WTC11 (cell line): ENCODE data around the gene RNF169. TPM values are rescaled to one million over a fixed set of nuclear protein-coding genes. Genes with fewer than 3 reads are reported as not detected.

Experiments
- ATAC-seq: fragments of 200-7000 bp; cut with Tn5 transposase; 2 replicates; pipeline ENCODE4 v1.10.0; 2021; ENCODE audit warnings: mild to moderate bottlenecking, moderate library complexity
- CTCF ChIA-PET: fragments of 300-600 bp; sonication (Branson Sonifier 250); formaldehyde crosslinking; loops from one replicate; lab custom pipeline; 2021; ENCODE audit warnings: antibody characterized with exemption; lab: Charles Lee
- POLR2A ChIA-PET: fragments of 350-600 bp; sonication (Branson Sonifier 250); formaldehyde crosslinking; loops from one replicate; lab custom pipeline; 2021; ENCODE audit warnings: antibody characterized with exemption; lab: Charles Lee
- DNase-seq: peaks from one replicate; pipeline ENCODE4 v3.0.0; 2021; ENCODE audit warnings: low spot score
- H3K27ac Mint-ChIP-seq: 2 replicates; pipeline ENCODE4 v1.8.0; 2021; ENCODE audit warnings: mixed read lengths
- H3K27me3 Mint-ChIP-seq: 2 replicates; pipeline ENCODE4 v1.8.0; 2021; ENCODE audit warnings: low read depth, mild to moderate bottlenecking, moderate library complexity, mixed read lengths
- H3K36me3 Mint-ChIP-seq: 2 replicates; pipeline ENCODE4 v1.8.0; 2021; ENCODE audit warnings: mixed read lengths
- H3K4me1 Mint-ChIP-seq: 2 replicates; pipeline ENCODE4 v1.8.0; 2022; ENCODE audit warnings: mixed read lengths
- H3K4me3 Mint-ChIP-seq: 2 replicates; pipeline ENCODE4 v1.8.0; 2021; ENCODE audit warnings: mild to moderate bottlenecking, moderate library complexity, mixed read lengths
- H3K9me3 Mint-ChIP-seq: 2 replicates; pipeline ENCODE4 v1.8.0; 2021; ENCODE audit warnings: mixed read lengths
- ARID4B ChIP-seq: sonication (generic); formaldehyde crosslinking; IDR thresholded peaks from 2 replicates; pipeline ENCODE4 v1.8.0; 2023; ENCODE audit warnings: missing genetic modification reagents, mild to moderate bottlenecking, borderline replicate concordance
- CDX4 ChIP-seq: fragments of 250-450 bp; sonication (Bioruptor Pico); IDR thresholded peaks from 2 replicates; pipeline ENCODE4 v1.9.0; 2021; ENCODE audit warnings: moderate library complexity, mild to moderate bottlenecking, inconsistent platforms, borderline replicate concordance
- CREM ChIP-seq: sonication (generic); formaldehyde crosslinking; IDR thresholded peaks from 2 replicates; pipeline ENCODE4 v1.8.1; 2022; ENCODE audit warnings: mild to moderate bottlenecking, missing genetic modification reagents, moderate library complexity
- CTCF ChIP-seq: fragments of 200-600 bp; IDR thresholded peaks from 2 replicates; pipeline ENCODE4 v1.8.0; 2022; ENCODE audit warnings: antibody characterized with exemption
- E2F1 ChIP-seq: sonication (generic); formaldehyde crosslinking; IDR thresholded peaks from 2 replicates; pipeline ENCODE4 v1.8.0; 2022; ENCODE audit warnings: mild to moderate bottlenecking, missing genetic modification reagents
- E2F4 ChIP-seq: sonication (generic); formaldehyde crosslinking; IDR thresholded peaks from 2 replicates; pipeline ENCODE4 v1.8.1; 2022; ENCODE audit warnings: low read depth, mild to moderate bottlenecking, moderate library complexity, missing genetic modification reagents, borderline replicate concordance
- ESRRA ChIP-seq: sonication (generic); formaldehyde crosslinking; IDR thresholded peaks from 2 replicates; pipeline ENCODE4 v1.8.1; 2022; ENCODE audit warnings: mild to moderate bottlenecking, missing genetic modification reagents, borderline replicate concordance
- FOXP1 ChIP-seq: sonication (generic); formaldehyde crosslinking; IDR thresholded peaks from 2 replicates; pipeline ENCODE4 v1.8.0; 2022; ENCODE audit warnings: missing genetic modification reagents, mild to moderate bottlenecking, moderate library complexity, borderline replicate concordance
- GTF2I ChIP-seq: fragments of 250-450 bp; sonication (Bioruptor Pico); conservative IDR thresholded peaks from 2 replicates; pipeline ENCODE4 v1.4.0; 2021; ENCODE audit warnings: mild to moderate bottlenecking
- HMGA2 ChIP-seq: fragments of 250-450 bp; sonication (Bioruptor Pico); IDR thresholded peaks from 2 replicates; pipeline ENCODE4 v1.4.0; 2021; ENCODE audit warnings: mild to moderate bottlenecking, moderate library complexity
- IRF2 ChIP-seq: sonication (generic); formaldehyde crosslinking; IDR thresholded peaks from 2 replicates; pipeline ENCODE4 v1.8.0; 2022; ENCODE audit warnings: low read depth, missing genetic modification reagents, borderline replicate concordance
- JUN ChIP-seq: sonication (generic); formaldehyde crosslinking; IDR thresholded peaks from 2 replicates; pipeline ENCODE4 v1.8.0; 2023; ENCODE audit warnings: mild to moderate bottlenecking, missing genetic modification reagents
- NR3C1 ChIP-seq: sonication (generic); formaldehyde crosslinking; conservative IDR thresholded peaks from 2 replicates; pipeline ENCODE4 v1.8.1; 2023; ENCODE audit warnings: low read depth, mild to moderate bottlenecking, missing genetic modification reagents
- TCF7 ChIP-seq: sonication (generic); formaldehyde crosslinking; IDR thresholded peaks from 2 replicates; pipeline ENCODE4 v1.8.0; 2022; ENCODE audit warnings: mild to moderate bottlenecking, low read depth, missing genetic modification reagents, moderate library complexity
- TEAD1 ChIP-seq: sonication (generic); formaldehyde crosslinking; IDR thresholded peaks from 2 replicates; pipeline ENCODE4 v1.8.0; 2022; ENCODE audit warnings: mild to moderate bottlenecking, missing genetic modification reagents
- TP53 ChIP-seq: sonication (generic); formaldehyde crosslinking; IDR thresholded peaks from 2 replicates; pipeline ENCODE4 v1.8.1; 2023; ENCODE audit warnings: mild to moderate bottlenecking, missing genetic modification reagents
- USF2 ChIP-seq: sonication (generic); formaldehyde crosslinking; IDR thresholded peaks from 2 replicates; pipeline ENCODE4 v1.8.1; 2023; ENCODE audit warnings: mild to moderate bottlenecking, missing genetic modification reagents, moderate library complexity
- ZBTB21 ChIP-seq: sonication (generic); formaldehyde crosslinking; IDR thresholded peaks from 2 replicates; pipeline ENCODE4 v1.8.1; 2023; ENCODE audit warnings: mild to moderate bottlenecking, missing genetic modification reagents, borderline replicate concordance
- ZMAT4 ChIP-seq: fragments of 250-450 bp; sonication (Bioruptor Pico); IDR thresholded peaks from 2 replicates; pipeline ENCODE4 v1.9.0; 2021; ENCODE audit warnings: mild to moderate bottlenecking
- ZNF263 ChIP-seq: sonication (generic); formaldehyde crosslinking; IDR thresholded peaks from 2 replicates; pipeline ENCODE4 v1.8.1; 2022; ENCODE audit warnings: low read depth, mild to moderate bottlenecking, moderate library complexity, missing genetic modification reagents
- ZNF281 ChIP-seq: sonication (generic); formaldehyde crosslinking; IDR thresholded peaks from 2 replicates; pipeline ENCODE4 v1.8.0; 2023; ENCODE audit warnings: mild to moderate bottlenecking, missing genetic modification reagents
- total RNA-seq: library from RNA; stranded (reverse); gene quantifications from 3 replicates; pipeline ENCODE4 v1.2.3, GENCODE V29; 2021

RNF169 gene
- total RNA-seq, 1 experiment from 2014 or later: 13.6 TPM

GRCh38 chr11:74769055-74769707, 20.5 kb downstream of the RNF169 start (continued):
- TF ChIP-seq FOXP1 (no peak), JUN (CRISPR knock-in tag) (no peak), E2F4 (no peak), TP53 (CRISPR knock-in tag) (no peak), TCF7 (CRISPR knock-in tag) (no peak)

GRCh38 chr11:74770456-74770855, 21.8 kb downstream of the RNF169 start:
- ChIA-PET POLR2A (interaction anchor here (0.6 kb wide), 1 partner anchor 29 kb away, joined by 5 read pairs; no protein-coding TSS in a partner anchor), CTCF (interaction anchor here (1.8 kb wide), 1 partner anchor 68 kb away, joined by 6 read pairs; no protein-coding TSS in a partner anchor)
- ATAC-seq: no peak
- Mint-ChIP-seq H3K27me3 (no peaks in the 10 kb centered on the region), H3K36me3 (no peaks in the 10 kb centered on the region), H3K27ac (no peak overlapping the region), H3K4me3 (no peak overlapping the region), H3K9me3 (no peaks in the 10 kb centered on the region), H3K4me1 (no peaks in the 10 kb centered on the region)
- TF ChIP-seq E2F1 (CRISPR knock-in tag): no peak
- no peak for TF ChIP-seq USF2 (CRISPR knock-in tag)
- no peak for TF ChIP-seq HMGA2 (CRISPR knock-in tag)
- TF ChIP-seq ESRRA (CRISPR knock-in tag): no peak
- TF ChIP-seq CREM: no peak
- no peak for TF ChIP-seq ZNF281 (CRISPR knock-in tag)
- no peak for TF ChIP-seq NR3C1
- TF ChIP-seq ZNF263 (CRISPR knock-in tag): no peak
- no peak for TF ChIP-seq ZMAT4
- TF ChIP-seq GTF2I (CRISPR knock-in tag): no peak
- TF ChIP-seq CTCF: no peak
- TF ChIP-seq ARID4B (CRISPR knock-in tag): no peak
- no peak for TF ChIP-seq CDX4
- no peak for TF ChIP-seq IRF2 (CRISPR knock-in tag)
- TF ChIP-seq TEAD1 (CRISPR knock-in tag): no peak
- no peak for TF ChIP-seq TP53 (CRISPR knock-in tag)
- no peak for TF ChIP-seq ZBTB21 (CRISPR knock-in tag)
- DNase-seq: no peak
